ENCODE results near the gene CITED2. TPM values are rescaled to one million over a fixed set of nuclear protein-coding genes. Genes with fewer than 3 reads are reported as not detected.
"Not testable (repeated sequence)": the region's sequence is repeated elsewhere in the genome, so short reads cannot be mapped to it uniquely, and the experiment has no call there.

CITED2 gene
- total RNA-seq, 4 donors from 2014 or later = 97.6 to 309 (median 146) TPM

DNA sequence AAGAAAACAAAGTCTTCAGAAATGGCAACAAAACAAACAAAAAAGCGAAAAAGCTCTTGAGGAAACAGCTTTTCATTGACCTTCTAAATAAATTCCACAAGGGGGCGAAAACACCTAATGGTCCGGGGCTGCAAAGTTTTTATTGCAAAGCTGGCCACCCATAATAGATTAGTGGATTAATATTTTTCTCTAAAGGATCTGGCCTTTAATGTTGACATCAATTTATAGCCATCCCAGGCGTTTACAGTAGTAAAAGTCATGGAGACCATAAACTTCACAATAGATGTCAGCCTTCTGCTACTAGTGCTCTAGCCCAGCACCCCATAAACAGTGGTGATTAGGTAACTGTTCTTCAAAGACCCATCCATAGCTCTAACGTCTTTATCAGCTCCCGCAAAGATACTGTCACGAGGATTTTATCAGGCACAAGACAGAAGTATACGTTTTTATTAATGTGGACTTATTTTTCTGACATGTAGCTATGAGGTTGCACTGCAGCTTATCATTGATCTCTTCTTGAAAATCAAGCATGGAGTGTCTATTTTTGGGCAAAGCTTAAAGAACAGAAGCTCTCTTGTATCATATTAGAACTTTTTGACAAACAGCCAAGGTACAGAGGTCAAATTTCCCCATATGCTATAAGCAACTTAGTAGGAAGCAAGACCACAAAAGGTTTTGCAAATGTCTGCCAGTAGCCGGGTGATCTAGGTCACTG lies 4.7 kb downstream of the CITED2 start:
- ATAC-seq (ENCODE audit: low FRiP score) (no peak), DNase-seq (ENCODE audit: low spot score) (no peak)
- TF ChIP-seq, protein P1, sequence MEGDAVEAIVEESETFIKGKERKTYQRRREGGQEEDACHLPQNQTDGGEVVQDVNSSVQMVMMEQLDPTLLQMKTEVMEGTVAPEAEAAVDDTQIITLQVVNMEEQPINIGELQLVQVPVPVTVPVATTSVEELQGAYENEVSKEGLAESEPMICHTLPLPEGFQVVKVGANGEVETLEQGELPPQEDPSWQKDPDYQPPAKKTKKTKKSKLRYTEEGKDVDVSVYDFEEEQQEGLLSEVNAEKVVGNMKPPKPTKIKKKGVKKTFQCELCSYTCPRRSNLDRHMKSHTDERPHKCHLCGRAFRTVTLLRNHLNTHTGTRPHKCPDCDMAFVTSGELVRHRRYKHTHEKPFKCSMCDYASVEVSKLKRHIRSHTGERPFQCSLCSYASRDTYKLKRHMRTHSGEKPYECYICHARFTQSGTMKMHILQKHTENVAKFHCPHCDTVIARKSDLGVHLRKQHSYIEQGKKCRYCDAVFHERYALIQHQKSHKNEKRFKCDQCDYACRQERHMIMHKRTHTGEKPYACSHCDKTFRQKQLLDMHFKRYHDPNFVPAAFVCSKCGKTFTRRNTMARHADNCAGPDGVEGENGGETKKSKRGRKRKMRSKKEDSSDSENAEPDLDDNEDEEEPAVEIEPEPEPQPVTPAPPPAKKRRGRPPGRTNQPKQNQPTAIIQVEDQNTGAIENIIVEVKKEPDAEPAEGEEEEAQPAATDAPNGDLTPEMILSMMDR (IDR thresholded peaks at IDR 0.05) = peak in 1 of 3 donors; percentile 53

DNA sequence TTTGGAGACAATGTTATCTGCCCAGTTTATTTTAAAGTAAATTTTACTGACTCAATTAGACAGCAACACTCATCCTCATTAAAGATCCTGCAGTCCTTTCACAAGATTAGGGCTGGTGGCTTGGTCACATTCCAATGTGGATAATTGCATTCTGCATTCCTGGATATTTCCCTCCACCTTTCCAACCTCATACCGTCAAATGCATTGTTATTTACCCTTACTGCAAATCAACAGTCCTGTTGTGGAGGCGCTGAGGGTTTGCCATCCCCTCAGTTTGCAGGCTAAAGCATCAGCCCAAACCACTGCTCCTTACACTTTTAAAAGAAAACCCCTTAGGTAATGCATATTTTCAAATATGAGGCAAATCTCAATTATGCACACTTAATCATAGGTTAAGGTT lies 5.4 kb downstream of the CITED2 start:
- TF ChIP-seq, protein P1 (IDR thresholded peaks at IDR 0.05) = no peak
- no peak for ATAC-seq (ENCODE audit: low FRiP score)

DNA sequence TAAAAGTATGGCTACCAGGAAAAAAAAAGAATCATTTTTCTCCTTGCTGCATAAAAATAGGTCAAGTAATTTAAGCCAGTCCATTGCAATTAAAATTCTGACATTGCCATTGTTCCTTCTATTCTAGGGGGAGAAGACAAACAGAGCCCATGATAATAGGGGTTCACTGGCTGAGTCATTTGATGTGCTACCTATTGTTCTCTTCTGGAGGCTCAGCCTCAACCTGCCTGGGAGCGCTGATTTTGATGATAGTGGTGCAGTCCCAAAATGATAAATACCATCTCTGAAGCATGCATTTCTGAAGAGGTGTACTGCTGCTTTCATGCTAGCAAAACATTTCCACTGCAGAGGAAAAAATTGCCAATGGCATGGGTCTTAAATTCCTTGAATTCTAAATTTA lies 5.8 kb downstream of the CITED2 start:
- TF ChIP-seq, protein P1 (IDR thresholded peaks at IDR 0.05) = no peak
- DNase-seq (ENCODE audit: low spot score) (no peak), ATAC-seq (ENCODE audit: low FRiP score) (no peak)

More for the DNA sequence above, 5.4 kb downstream of the CITED2 start:
- no peak for DNase-seq (ENCODE audit: low spot score)

DNA sequence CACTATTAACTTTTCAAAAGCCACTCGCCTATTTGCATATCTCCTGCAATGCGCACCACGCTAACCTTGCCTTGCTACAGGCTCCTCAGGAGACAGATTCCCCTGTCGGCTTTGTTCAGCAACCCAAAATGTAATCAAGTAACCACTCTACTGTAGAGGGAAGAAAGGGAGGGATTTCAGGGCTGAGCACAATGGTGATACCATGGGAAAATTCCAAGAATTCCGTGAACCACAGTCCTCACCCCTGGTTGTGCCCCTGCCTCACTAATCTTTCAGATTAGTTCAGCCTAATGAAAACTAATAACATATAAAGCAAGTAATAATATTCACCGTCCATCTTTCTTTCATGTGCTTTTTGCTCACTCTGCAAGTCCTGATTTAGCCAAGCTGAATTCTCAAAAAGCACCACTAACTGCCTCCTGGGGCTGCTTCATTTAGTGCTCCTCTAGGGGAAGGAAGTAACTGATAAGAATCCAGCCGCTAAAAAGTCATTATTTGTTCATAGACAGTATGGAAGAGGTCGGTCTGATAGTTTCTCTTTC lies 6.6 kb downstream of the CITED2 start:
- ATAC-seq (ENCODE audit: low FRiP score) = no peak
- TF ChIP-seq, protein P1 (IDR thresholded peaks at IDR 0.05) = no peak
- no peak for DNase-seq (ENCODE audit: low spot score)

DNA sequence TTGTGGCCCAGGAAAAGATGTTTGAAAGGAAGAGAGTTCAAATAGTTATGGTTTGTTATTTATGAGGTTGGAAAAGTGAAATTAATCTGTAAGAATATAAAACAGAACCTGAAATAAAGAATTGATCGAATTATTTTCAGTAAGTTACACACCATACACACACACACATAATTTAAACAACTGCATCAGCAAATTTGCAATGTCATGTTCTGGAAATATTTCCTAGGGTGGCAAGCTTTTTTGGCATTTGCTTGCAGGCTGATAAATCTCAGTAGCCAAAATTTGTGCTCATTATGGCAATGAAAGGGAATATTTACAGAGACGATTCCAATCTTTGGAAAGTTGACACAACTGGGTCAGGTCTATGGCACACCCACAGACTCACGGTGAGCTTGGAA lies 9.5 kb downstream of the CITED2 start:
- DNase-seq (ENCODE audit: low spot score) = no peak
- ATAC-seq (ENCODE audit: low FRiP score) = no peak
- TF ChIP-seq, protein P1 (IDR thresholded peaks at IDR 0.05) = no peak

DNA sequence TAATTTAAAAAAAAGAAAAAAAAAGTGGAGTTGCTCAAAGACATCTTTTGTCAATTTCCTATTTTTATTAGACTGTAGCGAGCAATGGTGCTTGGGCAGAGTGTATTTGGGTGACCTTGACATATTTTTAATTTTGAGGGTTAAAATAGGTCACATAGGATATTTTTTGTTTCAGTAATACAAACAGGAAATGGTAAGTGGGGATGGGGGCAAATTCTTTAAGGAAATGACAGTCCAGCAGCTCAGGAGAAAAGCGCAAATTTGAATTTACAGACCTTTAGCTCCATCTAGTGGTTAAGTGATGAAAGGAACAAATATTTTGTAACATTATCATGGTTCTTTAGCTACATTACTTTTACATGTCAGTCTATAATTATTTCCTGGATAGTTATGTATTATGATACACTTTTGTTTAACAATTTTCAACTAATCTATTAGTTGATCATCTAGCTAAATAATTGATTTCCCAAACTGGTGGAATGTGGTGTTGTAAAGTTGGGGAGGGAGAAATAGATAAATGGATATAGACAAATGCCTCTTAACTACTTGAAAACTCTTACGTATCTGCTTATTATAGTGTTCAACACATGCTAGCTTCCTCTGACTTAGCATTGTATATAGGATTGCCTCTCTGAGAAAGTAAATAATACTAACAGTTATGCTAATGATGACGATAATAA lies 10.0 kb downstream of the CITED2 start:
- no peak for ATAC-seq (ENCODE audit: low FRiP score)
- no peak for DNase-seq (ENCODE audit: low spot score)
- TF ChIP-seq, protein P1 (IDR thresholded peaks at IDR 0.05) = peak in 2 of 3 donors; percentile 41 to 70

DNA sequence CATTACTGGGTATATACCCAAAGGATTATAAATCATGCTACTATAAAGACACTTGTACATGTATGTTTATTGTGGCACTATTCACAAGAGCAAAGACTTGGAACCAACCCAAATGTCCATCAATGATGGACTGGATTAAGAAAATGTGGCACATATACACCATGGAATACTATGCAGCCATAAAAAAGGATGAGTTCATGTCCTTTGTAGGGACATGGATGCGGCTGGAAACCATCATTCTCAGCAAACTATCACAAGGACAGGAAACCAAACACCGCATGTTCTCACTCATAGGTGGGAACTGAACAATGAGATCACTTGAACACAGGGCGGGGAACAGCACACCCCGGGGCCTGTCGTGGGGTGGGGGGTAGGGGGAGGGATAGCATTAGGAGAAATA lies 10.7 kb downstream of the CITED2 start:
- not testable (repeated sequence) for DNase-seq (ENCODE audit: low spot score); ATAC-seq (ENCODE audit: low FRiP score)

DNA sequence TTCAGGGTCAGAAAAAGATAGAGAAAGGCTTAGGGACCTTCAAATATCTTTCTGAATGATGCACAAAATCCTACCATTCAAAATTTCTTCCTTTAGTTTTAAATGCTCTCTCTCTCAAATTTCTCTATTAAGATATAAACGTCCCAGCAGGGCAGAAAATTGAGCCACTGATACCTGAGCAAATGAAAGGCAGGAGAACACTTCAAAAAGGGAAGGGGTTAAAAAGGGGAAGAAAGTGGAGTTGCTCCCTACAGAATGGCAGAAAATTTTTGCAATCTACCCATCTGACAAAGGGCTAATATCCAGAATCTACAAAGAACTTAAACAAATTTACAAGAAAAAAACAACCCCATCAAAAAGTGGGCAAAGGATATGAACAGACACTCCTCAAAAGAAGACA lies 11.3 kb downstream of the CITED2 start:
- not testable (repeated sequence) for ATAC-seq (ENCODE audit: low FRiP score); DNase-seq (ENCODE audit: low spot score)
